Measurements from ENCODE around the gene ALDH1B1. TPM values are rescaled to one million over a fixed set of nuclear protein-coding genes. Genes with fewer than 3 reads are reported as not detected.

Gene ALDH1B1
- total RNA-seq, 1 experiment from 2014 or later: 46.6 TPM

DNA sequence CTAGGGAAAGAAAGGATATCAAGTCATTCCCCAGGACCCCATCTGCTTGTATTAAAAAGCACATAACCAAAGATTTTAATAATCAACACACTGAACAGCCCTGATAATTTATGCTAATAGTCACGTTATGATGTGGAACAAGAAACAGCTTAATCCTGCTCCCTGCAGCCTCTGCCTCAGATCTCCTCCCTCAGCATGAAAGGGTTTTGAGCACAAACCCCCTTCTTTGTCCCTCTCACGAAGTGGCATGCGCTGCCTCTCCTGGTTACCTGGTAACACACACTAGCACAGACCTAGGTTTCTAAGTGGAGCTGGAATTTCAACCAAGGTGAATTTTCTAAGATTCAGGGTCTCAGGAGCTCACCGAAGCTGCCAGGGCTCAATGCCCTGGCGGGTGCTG is 26.7 kb downstream of the ALDH1B1 start:
- no peaks in the 10 kb centered on the region for H4K20me1 ChIP-seq (ENCODE audit: insufficient read depth)
- H3K27me3 ChIP-seq (ENCODE audit: insufficient read depth, low read length): peaks cover 5% of the 10 kb centered on the region; the same call in 1 of the 2 replicates
- POLR2A ChIA-PET: no interaction called here
- no peak overlapping the region for H3K27ac ChIP-seq (ENCODE audit: low read depth, low read length)
- ATAC-seq (no peak), DNase-seq (ENCODE audit: low read depth, low spot score) (no peak)
- BruUV-seq (replicated peaks): no TSS peak
- H3K9me3 ChIP-seq (ENCODE audit: control insufficient read depth in 1 of 2, insufficient read depth in 1 of 2, low read depth in 1 of 2, low read length in 2 of 2): no peaks in the 10 kb centered on the region
- no peak overlapping the region for H3K4me3 ChIP-seq (replicated peaks in 1 of 2; ENCODE audit: low read depth in 1 of 2, low read length in 2 of 2)
- no peak overlapping the region for H3K9ac ChIP-seq (ENCODE audit: low read length)
- no peaks in the 10 kb centered on the region for H3K9me2 ChIP-seq (ENCODE audit: insufficient read depth)
- CTCF ChIA-PET: no interaction called here
- TF ChIP-seq YY1 (IDR thresholded peaks at IDR 0.05; ENCODE audit: extremely low read depth, insufficient replicate concordance, low read depth, low read length): no peak
- no peak for TF ChIP-seq POLR2AphosphoS5 (IDR thresholded peaks at IDR 0.05; ENCODE audit: low read depth, low read length)
- TF ChIP-seq ELF1 (IDR thresholded peaks at IDR 0.05; ENCODE audit: borderline replicate concordance, low read depth): no peak
- TF ChIP-seq SP1 (IDR thresholded peaks at IDR 0.05; ENCODE audit: low read depth): no peak
- TF ChIP-seq FOSL1 (IDR thresholded peaks at IDR 0.05; ENCODE audit: low read depth): no peak
- TF ChIP-seq, protein P1, sequence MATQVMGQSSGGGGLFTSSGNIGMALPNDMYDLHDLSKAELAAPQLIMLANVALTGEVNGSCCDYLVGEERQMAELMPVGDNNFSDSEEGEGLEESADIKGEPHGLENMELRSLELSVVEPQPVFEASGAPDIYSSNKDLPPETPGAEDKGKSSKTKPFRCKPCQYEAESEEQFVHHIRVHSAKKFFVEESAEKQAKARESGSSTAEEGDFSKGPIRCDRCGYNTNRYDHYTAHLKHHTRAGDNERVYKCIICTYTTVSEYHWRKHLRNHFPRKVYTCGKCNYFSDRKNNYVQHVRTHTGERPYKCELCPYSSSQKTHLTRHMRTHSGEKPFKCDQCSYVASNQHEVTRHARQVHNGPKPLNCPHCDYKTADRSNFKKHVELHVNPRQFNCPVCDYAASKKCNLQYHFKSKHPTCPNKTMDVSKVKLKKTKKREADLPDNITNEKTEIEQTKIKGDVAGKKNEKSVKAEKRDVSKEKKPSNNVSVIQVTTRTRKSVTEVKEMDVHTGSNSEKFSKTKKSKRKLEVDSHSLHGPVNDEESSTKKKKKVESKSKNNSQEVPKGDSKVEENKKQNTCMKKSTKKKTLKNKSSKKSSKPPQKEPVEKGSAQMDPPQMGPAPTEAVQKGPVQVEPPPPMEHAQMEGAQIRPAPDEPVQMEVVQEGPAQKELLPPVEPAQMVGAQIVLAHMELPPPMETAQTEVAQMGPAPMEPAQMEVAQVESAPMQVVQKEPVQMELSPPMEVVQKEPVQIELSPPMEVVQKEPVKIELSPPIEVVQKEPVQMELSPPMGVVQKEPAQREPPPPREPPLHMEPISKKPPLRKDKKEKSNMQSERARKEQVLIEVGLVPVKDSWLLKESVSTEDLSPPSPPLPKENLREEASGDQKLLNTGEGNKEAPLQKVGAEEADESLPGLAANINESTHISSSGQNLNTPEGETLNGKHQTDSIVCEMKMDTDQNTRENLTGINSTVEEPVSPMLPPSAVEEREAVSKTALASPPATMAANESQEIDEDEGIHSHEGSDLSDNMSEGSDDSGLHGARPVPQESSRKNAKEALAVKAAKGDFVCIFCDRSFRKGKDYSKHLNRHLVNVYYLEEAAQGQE (IDR thresholded peaks at IDR 0.05; ENCODE audit: low read depth): no peak
- no peak for TF ChIP-seq ZNF274 (IDR thresholded peaks at IDR 0.05; ENCODE audit: low read depth, low read length)
- TF ChIP-seq, protein P2, sequence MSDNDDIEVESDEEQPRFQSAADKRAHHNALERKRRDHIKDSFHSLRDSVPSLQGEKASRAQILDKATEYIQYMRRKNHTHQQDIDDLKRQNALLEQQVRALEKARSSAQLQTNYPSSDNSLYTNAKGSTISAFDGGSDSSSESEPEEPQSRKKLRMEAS (IDR thresholded peaks at IDR 0.05): no peak
- TF ChIP-seq CEBPB (IDR thresholded peaks at IDR 0.05; ENCODE audit: low read depth): no peak
- TF ChIP-seq, protein P3, sequence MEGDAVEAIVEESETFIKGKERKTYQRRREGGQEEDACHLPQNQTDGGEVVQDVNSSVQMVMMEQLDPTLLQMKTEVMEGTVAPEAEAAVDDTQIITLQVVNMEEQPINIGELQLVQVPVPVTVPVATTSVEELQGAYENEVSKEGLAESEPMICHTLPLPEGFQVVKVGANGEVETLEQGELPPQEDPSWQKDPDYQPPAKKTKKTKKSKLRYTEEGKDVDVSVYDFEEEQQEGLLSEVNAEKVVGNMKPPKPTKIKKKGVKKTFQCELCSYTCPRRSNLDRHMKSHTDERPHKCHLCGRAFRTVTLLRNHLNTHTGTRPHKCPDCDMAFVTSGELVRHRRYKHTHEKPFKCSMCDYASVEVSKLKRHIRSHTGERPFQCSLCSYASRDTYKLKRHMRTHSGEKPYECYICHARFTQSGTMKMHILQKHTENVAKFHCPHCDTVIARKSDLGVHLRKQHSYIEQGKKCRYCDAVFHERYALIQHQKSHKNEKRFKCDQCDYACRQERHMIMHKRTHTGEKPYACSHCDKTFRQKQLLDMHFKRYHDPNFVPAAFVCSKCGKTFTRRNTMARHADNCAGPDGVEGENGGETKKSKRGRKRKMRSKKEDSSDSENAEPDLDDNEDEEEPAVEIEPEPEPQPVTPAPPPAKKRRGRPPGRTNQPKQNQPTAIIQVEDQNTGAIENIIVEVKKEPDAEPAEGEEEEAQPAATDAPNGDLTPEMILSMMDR (IDR thresholded peaks at IDR 0.05 in 2 of 3, conservative IDR thresholded peaks at IDR 0.05 in 1 of 3; ENCODE audit: borderline replicate concordance in 1 of 3, insufficient read depth in 1 of 3, low read depth in 2 of 3, low read length in 2 of 3): no peak
- TF ChIP-seq TCF7L2 (IDR thresholded peaks at IDR 0.05; ENCODE audit: borderline replicate concordance, extremely low read depth, insufficient read depth, insufficient read length): no peak
- H3K36me3 ChIP-seq (ENCODE audit: control insufficient read depth in 1 of 2, insufficient read depth in 2 of 2, low read length in 2 of 2): no peaks in the 10 kb centered on the region
- no peak overlapping the region for H2AFZ ChIP-seq (ENCODE audit: low read depth, low read length, poor library complexity, severe bottlenecking)
- H3K4me1 ChIP-seq (ENCODE audit: control insufficient read depth in 1 of 2, insufficient read depth in 2 of 2, low read length in 2 of 2): no peaks in the 10 kb centered on the region
- H3K79me2 ChIP-seq (ENCODE audit: insufficient read depth, low read length): no peaks in the 10 kb centered on the region
- intact Hi-C loops (cut with micrococcal nuclease): no loop called here
- H3K4me2 ChIP-seq (ENCODE audit: low read length): no peak overlapping the region
- RAD21 ChIA-PET (ENCODE audit: low non-redundant PET in 1 of 2, low total read pairs in 2 of 2, uncharacterized antibody in 2 of 2, unreplicated experiment in 2 of 2): no interaction called here

Measured in HCT116 (cell line).